Liver (tissue), 9 donors: ENCODE measurements around the gene ING5. TPM values are rescaled to one million over a fixed set of nuclear protein-coding genes. Genes with fewer than 3 reads are reported as not detected.

Source experiments
- DNase-seq: peaks from one replicate; pipeline ENCODE4 v3.0.0-alpha.2; 2017; ENCODE audit warnings: low spot score
- H3K27ac ChIP-seq, 2 donors: one replicate each; pipeline ENCODE4 v1.7.0; 2013; ENCODE audit warnings: inconsistent platforms in 2 of 2, low read length in 2 of 2, control low read depth in 1 of 2, low read depth in 1 of 2, mild to moderate bottlenecking in 1 of 2
- H3K27me3 ChIP-seq, 4 donors: one replicate each; pipeline versions ENCODE4 v1.6.1 to v1.7.0; 2013; ENCODE audit warnings: low read length in 3 of 4, inconsistent platforms in 1 of 4, mild to moderate bottlenecking in 1 of 4, moderate library complexity in 1 of 4; ENCODE audit not compliant: control insufficient read depth in 4 of 4, insufficient read depth in 4 of 4
- H3K36me3 ChIP-seq, 4 donors: one replicate each; pipeline versions ENCODE4 v1.6.1 to v1.7.0; 2013; ENCODE audit warnings: low read length in 3 of 4, mild to moderate bottlenecking in 3 of 4, low read depth in 1 of 4, moderate library complexity in 1 of 4; ENCODE audit not compliant: control insufficient read depth in 4 of 4, insufficient read depth in 3 of 4
- H3K4me1 ChIP-seq, 4 donors: one replicate each; pipeline versions ENCODE4 v1.6.1 to v1.7.0; 2013; ENCODE audit warnings: low read length in 3 of 4, mild to moderate bottlenecking in 3 of 4, moderate library complexity in 1 of 4; ENCODE audit not compliant: control insufficient read depth in 4 of 4, insufficient read depth in 4 of 4
- H3K4me3 ChIP-seq, 3 donors: one replicate each; pipeline versions ENCODE4 v1.6.1 to v1.7.0; 2013; ENCODE audit warnings: low read length in 3 of 3, control low read depth in 1 of 3, low read depth in 1 of 3, mild to moderate bottlenecking in 1 of 3
- H3K9ac ChIP-seq, 2 donors: one replicate each; pipeline ENCODE4 v1.7.0; 2013; ENCODE audit warnings: low read length in 2 of 2, mild to moderate bottlenecking in 2 of 2, moderate library complexity in 2 of 2, control low read depth in 1 of 2, low read depth in 1 of 2
- H3K9me3 ChIP-seq, 4 donors: one replicate each; pipeline versions ENCODE4 v1.6.1 to v1.7.0; 2013; ENCODE audit warnings: low read length in 3 of 4; ENCODE audit not compliant: control insufficient read depth in 4 of 4
- ATF3 ChIP-seq: IDR thresholded peaks from 2 replicates; pipeline ENCODE4 v1.6.1; 2016; ENCODE audit warnings: antibody characterized with exemption
- CTCF ChIP-seq: fragments of 150-350 bp; IDR thresholded peaks from 2 replicates; pipeline ENCODE4 v1.5.1; 2017; ENCODE audit warnings: improper control_type of control experiment, low read depth, low read length; ENCODE audit not compliant: missing input control
- EGR1 ChIP-seq, 2 donors: IDR thresholded peaks; 2 replicates each; pipeline ENCODE4 v1.6.1; 2016 to 2018; ENCODE audit warnings: antibody characterized with exemption in 2 of 2, low read depth in 2 of 2
- FOXA1 ChIP-seq: IDR thresholded peaks from 2 replicates; pipeline ENCODE4 v1.6.1; 2016; ENCODE audit warnings: antibody characterized with exemption
- FOXA2 ChIP-seq: IDR thresholded peaks from 2 replicates; pipeline ENCODE4 v1.6.1; 2016; ENCODE audit warnings: antibody characterized with exemption
- GABPA ChIP-seq, 2 donors: IDR thresholded peaks in 1 of 2; conservative IDR thresholded peaks in 1 of 2; 2 replicates each; pipeline ENCODE4 v1.6.1; 2016; ENCODE audit warnings: antibody characterized with exemption in 2 of 2, mild to moderate bottlenecking in 1 of 2, moderate library complexity in 1 of 2
- HNF4A ChIP-seq, 2 donors: conservative IDR thresholded peaks; 2 replicates each; pipeline ENCODE4 v1.6.1; 2016; ENCODE audit warnings: antibody characterized with exemption in 2 of 2, mild to moderate bottlenecking in 2 of 2
- HNF4G ChIP-seq: IDR thresholded peaks from 2 replicates; pipeline ENCODE4 v1.6.1; 2016; ENCODE audit warnings: antibody characterized with exemption
- JUND ChIP-seq, 2 donors: IDR thresholded peaks; 2 replicates each; pipeline ENCODE4 v1.6.1; 2016; ENCODE audit warnings: antibody characterized with exemption in 2 of 2
- RAD21 ChIP-seq, 2 donors: IDR thresholded peaks; 2 replicates each; pipeline ENCODE4 v1.6.1; 2016; ENCODE audit warnings: antibody characterized with exemption in 2 of 2, mild to moderate bottlenecking in 2 of 2
- RXRA ChIP-seq, 2 donors: IDR thresholded peaks; 2 replicates each; pipeline ENCODE4 v1.6.1; 2017 to 2018; ENCODE audit warnings: antibody characterized with exemption in 2 of 2, mild to moderate bottlenecking in 1 of 2
- SP1 ChIP-seq: IDR thresholded peaks from 2 replicates; pipeline ENCODE4 v1.6.1; 2018; ENCODE audit warnings: antibody characterized with exemption, mild to moderate bottlenecking
- TAF1 ChIP-seq: conservative IDR thresholded peaks from 2 replicates; pipeline ENCODE4 v1.6.1; 2016; ENCODE audit warnings: antibody characterized with exemption, mild to moderate bottlenecking
- YY1 ChIP-seq: IDR thresholded peaks from 2 replicates; pipeline ENCODE4 v1.6.1; 2016; ENCODE audit warnings: antibody characterized with exemption, mild to moderate bottlenecking
- whole genome bisulfite sequencing: extraction: QIAGEN DNeasy Blood & Tissue Kit; methylation state at CpG from one replicate; pipeline ENCODE4 v1.1.7; 2013; 5-methylcytosine and 5-hydroxymethylcytosine counted together
- polyA plus RNA-seq, 2 donors: library from polyadenylated mRNA; stranded (reverse) in 1 of 2; unstranded in 1 of 2; fragments of 200-250 nt in 1 of 2; fragments of >200 nt in 1 of 2; fragmentation: Nextera tagmentation in 1 of 2; extraction: Ambion mirVana in 1 of 2; gene quantifications; one replicate each; pipeline versions ENCODE4 v1.2.1 to v1.2.3, GENCODE V29; 2013 to 2015
- total RNA-seq, 2 donors: library from RNA; depleted of rRNA; stranded (reverse); fragments of >200 nt; gene quantifications; one replicate each; pipeline ENCODE4 v1.2.3, GENCODE V29; 2014
- TF ChIP-seq, protein P1 (sequence below): IDR thresholded peaks from 2 replicates; pipeline ENCODE4 v1.6.1; 2016; ENCODE audit warnings: antibody characterized with exemption, mild to moderate bottlenecking
- donor health status: healthy.
- donor health status: healthy.
- donor health status: healthy.
- donor health status: healthy.
- donor health status: healthy.

The ING5 gene
- total and polyA plus RNA-seq, 4 donors = 7.2 to 24.2 (median 13.9) TPM

DNA sequence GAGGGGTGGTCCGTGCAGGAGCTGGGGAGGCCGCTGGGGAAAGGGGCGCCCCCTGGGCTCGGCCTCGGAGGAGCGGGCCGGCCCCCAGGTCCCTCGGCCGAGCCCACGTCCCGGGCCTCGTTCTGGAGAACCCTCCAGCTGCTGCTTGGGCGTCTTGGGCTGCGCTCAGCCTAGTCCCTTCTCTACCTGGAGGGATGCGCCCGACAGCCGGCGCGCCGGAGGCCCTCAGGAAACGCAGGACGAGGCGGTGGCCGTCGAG is 32.3 kb downstream of the ING5 start:
- peak overlapping the region in 2 of 3 donors; percentile 38 to 76 for H3K4me3 ChIP-seq

GRCh38 chr2:241734467-241735208 is 32.8 kb downstream of the ING5 start, which contains the start of gene D2HGDH:
Gene D2HGDH (plus strand): TSS chr2:241734630. CDS start chr2:241735225, 595 bp downstream.
- Histone ChIP-seq H3K4me1 (peaks cover 2 to 22% (median 14%) of the 10 kb centered on the region in 4 donors), H3K36me3 (peaks cover 0 to 7% (median 0%) of the 10 kb centered on the region in 4 donors), H3K9ac (peak within 1 kb of the TSS; percentile 42 to 56), H3K9me3 (no peaks in the 10 kb centered on the region), H3K27ac (peak within 1 kb of the TSS; percentile 94 to 96), H3K4me3 (peak within 1 kb of the TSS; percentile 76 to 87 (median 79)), H3K27me3 (no peaks in the 10 kb centered on the region)
- TF ChIP-seq HNF4A (conservative IDR thresholded peaks at IDR 0.05) = no peak
- TF ChIP-seq HNF4G = no peak
- no peak for TF ChIP-seq SP1
- no peak for TF ChIP-seq ATF3
- no peak for TF ChIP-seq FOXA1
- no peak for TF ChIP-seq JUND (IDR thresholded peaks at IDR 0.05)
- no peak for TF ChIP-seq RAD21 (IDR thresholded peaks at IDR 0.05)
- TF ChIP-seq CTCF = no peak
- TF ChIP-seq YY1 = no peak
- TF ChIP-seq, protein P1, sequence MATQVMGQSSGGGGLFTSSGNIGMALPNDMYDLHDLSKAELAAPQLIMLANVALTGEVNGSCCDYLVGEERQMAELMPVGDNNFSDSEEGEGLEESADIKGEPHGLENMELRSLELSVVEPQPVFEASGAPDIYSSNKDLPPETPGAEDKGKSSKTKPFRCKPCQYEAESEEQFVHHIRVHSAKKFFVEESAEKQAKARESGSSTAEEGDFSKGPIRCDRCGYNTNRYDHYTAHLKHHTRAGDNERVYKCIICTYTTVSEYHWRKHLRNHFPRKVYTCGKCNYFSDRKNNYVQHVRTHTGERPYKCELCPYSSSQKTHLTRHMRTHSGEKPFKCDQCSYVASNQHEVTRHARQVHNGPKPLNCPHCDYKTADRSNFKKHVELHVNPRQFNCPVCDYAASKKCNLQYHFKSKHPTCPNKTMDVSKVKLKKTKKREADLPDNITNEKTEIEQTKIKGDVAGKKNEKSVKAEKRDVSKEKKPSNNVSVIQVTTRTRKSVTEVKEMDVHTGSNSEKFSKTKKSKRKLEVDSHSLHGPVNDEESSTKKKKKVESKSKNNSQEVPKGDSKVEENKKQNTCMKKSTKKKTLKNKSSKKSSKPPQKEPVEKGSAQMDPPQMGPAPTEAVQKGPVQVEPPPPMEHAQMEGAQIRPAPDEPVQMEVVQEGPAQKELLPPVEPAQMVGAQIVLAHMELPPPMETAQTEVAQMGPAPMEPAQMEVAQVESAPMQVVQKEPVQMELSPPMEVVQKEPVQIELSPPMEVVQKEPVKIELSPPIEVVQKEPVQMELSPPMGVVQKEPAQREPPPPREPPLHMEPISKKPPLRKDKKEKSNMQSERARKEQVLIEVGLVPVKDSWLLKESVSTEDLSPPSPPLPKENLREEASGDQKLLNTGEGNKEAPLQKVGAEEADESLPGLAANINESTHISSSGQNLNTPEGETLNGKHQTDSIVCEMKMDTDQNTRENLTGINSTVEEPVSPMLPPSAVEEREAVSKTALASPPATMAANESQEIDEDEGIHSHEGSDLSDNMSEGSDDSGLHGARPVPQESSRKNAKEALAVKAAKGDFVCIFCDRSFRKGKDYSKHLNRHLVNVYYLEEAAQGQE = no peak
- TF ChIP-seq EGR1 (IDR thresholded peaks at IDR 0.05; ENCODE audit: low read depth in 2 of 2) = no peak
- TF ChIP-seq RXRA (IDR thresholded peaks at IDR 0.05) = no peak
- no peak for TF ChIP-seq TAF1
- TF ChIP-seq FOXA2 = no peak
- no peak for TF ChIP-seq GABPA (IDR thresholded peaks at IDR 0.05 in 1 of 2, conservative IDR thresholded peaks at IDR 0.05 in 1 of 2)
- WGBS = under 1% methylated on average over 98 of the region's 98 CpGs
- peak; percentile 99 for DNase-seq

More for the DNA sequence above, 32.3 kb downstream of the ING5 start:
- Histone ChIP-seq H3K4me1 (peaks cover 2 to 22% (median 14%) of the 10 kb centered on the region in 4 donors), H3K9me3 (no peaks in the 10 kb centered on the region), H3K27ac (no peak overlapping the region), H3K27me3 (no peaks in the 10 kb centered on the region), H3K9ac (no peak overlapping the region), H3K36me3 (peaks cover 0 to 7% (median 0%) of the 10 kb centered on the region in 4 donors)
- DNase-seq = no peak
- no peak for TF ChIP-seq JUND (IDR thresholded peaks at IDR 0.05)
- WGBS = 5% methylated on average over 25 of the region's 25 CpGs
